OCI-LY3 (cell line): ENCODE measurements around the gene CMC2.

Experiments
- EZH2phosphoT487 ChIP-seq: fragments of 200-600 bp; shearing (Covaris generic); IDR thresholded peaks from 2 replicates; pipeline ENCODE4 v1.6.1; 2018; ENCODE audit warnings: antibody characterized with exemption, mixed run types, low read depth
- TF ChIP-seq, protein P1 (sequence below): fragments of 200-600, 300-600 bp; sonication (generic); IDR thresholded peaks from 2 replicates; pipeline ENCODE4 v1.5.1; 2014; ENCODE audit warnings: antibody characterized with exemption, low read length, low read depth

- TF ChIP-seq EZH2phosphoT487: no peak
- TF ChIP-seq, protein P1, sequence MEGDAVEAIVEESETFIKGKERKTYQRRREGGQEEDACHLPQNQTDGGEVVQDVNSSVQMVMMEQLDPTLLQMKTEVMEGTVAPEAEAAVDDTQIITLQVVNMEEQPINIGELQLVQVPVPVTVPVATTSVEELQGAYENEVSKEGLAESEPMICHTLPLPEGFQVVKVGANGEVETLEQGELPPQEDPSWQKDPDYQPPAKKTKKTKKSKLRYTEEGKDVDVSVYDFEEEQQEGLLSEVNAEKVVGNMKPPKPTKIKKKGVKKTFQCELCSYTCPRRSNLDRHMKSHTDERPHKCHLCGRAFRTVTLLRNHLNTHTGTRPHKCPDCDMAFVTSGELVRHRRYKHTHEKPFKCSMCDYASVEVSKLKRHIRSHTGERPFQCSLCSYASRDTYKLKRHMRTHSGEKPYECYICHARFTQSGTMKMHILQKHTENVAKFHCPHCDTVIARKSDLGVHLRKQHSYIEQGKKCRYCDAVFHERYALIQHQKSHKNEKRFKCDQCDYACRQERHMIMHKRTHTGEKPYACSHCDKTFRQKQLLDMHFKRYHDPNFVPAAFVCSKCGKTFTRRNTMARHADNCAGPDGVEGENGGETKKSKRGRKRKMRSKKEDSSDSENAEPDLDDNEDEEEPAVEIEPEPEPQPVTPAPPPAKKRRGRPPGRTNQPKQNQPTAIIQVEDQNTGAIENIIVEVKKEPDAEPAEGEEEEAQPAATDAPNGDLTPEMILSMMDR: no peak
These were observed 51.7 kb downstream of the CMC2 start for GRCh38 chr16:80954985-80955384.
